HG03439 (cell line): Measurements from ENCODE around the gene ZNG1B.
"Not testable (repeated sequence)": the region's sequence is repeated elsewhere in the genome, so short reads cannot be mapped to it uniquely, and the experiment has no call there.

Experiments
- ATAC-seq: cut with Tn5 transposase; IDR thresholded peaks from one replicate; pipeline ENCODE4 v1.9.1; 2021; ENCODE audit warnings: mild to moderate bottlenecking, moderate library complexity; ENCODE audit not compliant: unreplicated experiment

Gene ZNG1B

GRCh38 chr2:113542529-113542928, 105.0 kb downstream of the ZNG1B start:
- ATAC-seq = not testable (repeated sequence)
